NCI-H446 treated with DMSO at 0.1 percent for 48 hours (cell line): ENCODE measurements around the gene MTA2.

Source experiments
- DNase-seq: peaks from one replicate; lab custom pipeline; 2025; lab: John Stamatoyannopoulos, UW

The MTA2 gene

DNA sequence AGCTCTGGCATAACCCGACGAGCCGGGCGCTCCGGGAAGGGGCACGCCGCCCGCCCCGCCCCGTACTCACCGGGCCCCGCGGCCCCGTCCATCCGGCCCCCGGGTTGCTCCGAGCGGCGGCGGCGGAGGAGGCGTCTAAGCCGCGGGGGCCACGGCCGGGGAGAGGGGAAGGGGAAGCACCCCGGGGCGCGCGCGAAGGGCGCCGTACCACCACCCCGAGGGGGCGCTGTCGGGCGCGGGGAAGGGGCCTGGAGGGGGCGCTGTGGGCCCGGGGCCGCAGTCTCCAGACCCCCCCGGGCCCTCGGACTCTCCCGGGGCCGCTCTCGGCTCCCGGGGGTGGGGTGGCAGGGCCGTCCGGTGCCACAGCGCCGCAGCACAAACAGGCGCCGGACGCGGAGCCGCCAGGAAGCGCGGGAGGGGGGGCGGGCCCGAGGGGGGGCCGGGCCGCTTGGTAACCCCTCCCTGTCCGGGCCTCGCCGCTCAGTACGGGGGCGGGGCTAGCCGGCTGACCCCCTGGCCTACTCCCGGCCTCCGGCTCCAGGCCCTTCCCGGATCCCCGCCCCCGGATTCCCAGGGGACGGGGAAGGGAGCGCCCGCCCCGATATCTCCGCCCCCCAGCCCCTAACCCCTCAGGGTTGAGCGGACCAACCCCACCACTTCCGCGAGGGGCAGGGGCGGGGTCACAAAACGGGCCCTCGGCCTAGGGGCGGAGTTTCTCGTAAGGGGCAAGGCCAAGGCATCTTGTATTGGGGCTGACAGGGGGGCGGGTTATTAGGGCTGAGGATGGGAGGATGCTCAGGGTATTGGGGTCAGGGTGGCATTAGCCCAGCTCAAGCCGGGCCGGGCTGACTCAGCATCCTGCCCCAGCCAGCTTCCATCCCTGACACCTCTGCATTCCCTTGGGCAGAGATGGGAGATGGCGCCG is 11.0 kb upstream of the MTA2 start, which contains the start of the genes EML3 and ROM1:
TSS of gene EML3 (minus strand) at position 410 of the 925 bp plus-strand sequence. CDS start at position 92, 318 bp downstream.
TSS of gene ROM1 (plus strand) at position 892 of the 925 bp plus-strand sequence. CDS start at position 917, 25 bp downstream.
- DNase-seq = peak; percentile 57

DNA sequence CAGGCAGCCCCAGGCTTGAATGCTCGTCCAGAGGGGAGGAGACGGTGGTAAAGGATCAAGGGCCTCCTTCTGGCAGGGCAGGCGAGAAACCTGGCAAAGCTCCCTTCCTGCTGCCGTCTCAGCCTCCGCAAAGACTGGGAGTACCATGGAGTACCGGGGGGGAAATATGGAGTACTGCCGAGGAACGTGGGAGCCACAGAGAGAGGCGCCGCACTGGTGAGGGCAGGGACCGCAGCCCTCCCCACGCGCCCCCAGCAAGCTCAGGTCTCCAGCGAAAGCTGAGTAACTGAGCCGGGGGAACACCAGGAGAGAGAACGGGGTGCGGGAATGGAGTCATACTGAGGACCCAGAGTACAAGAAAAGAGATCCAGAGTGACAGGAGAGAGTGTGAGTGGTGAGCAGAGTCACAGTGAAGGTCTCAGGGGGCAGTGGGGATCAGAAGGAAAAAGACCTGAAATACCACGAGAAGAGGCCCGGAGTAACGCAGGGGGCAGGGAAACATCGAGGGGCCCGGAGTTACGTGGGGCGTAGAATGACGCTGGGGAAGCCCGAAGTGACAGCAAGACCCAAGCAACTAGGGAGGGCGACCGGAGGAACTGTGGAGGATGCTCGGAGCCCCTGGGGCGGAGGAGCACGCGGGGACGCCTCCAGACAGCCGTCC is 10.2 kb upstream of the MTA2 start:
- DNase-seq = peak; percentile 15

DNA sequence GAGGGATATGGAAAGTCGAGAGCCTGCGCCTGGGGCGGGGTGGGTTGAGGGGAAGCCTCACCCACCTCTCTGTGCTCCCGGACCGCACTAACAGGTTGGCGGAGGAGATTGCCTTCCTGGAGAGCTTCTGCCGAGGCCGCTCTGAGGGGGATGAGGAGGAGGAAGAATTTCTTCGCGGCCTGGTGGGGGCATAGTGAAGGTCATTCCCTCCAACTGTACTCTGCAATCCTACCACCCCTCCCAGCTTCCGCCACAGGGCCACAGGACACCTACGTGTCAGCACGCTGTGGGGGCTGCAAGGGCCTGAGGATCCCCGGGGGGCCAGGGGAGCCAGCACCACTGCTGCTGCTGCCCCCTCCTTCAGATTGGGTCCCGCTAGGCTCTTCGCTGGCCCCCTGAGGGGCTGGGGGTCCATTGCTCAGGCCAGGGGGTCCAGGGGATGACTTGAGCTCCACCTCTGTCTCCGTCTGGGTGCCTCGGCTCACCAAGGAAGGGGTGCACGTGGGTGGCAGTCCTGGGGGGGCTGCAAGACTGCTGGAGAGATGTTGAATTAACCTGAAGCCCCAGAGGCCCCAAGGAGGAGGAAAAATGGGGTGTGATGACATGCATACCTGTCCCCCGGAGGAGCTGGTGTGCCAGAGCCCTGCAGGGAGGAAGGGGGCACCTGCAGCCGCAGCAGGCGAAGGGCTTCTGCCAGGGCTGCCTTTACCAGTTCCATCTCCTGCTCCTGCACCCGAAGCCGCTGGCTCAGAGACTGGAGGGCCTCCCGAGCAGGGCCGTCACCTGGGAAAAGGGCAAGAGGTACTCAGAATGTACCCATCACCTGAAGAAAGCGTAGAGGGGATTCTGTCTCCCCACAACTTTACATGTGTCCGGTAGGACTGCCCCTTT is 9.4 kb upstream of the MTA2 start:
- no peak for DNase-seq

GRCh38 chr11:62610403-62610802 is 8.7 kb upstream of the MTA2 start:
- no peak for DNase-seq

- no peak for DNase-seq
Observed at GRCh38 chr11:62608776-62609175, 7.1 kb upstream of the MTA2 start.

GRCh38 chr11:62607714-62608113 is 6.0 kb upstream of the MTA2 start:
- no peak for DNase-seq

DNA sequence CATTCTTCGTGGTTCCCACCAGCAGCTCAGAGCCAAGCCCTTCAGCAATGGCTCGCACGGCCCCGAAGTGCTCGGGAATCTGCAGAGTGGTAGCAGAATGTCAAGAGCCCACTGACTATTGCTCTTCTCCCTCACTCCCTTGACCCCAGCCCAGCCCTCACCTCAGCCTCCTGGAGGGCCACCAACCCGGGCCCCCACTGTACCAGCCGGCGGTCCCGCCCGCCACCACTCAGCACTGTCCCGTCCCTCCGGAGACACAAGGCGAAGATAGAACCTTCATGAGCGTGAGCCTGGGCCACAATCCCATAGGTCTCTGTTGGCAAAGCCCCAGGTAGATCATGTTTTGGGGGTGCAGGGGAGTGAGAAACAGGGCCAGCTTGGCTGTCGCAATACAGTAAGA is 4.2 kb upstream of the MTA2 start:
- no peak for DNase-seq

DNA sequence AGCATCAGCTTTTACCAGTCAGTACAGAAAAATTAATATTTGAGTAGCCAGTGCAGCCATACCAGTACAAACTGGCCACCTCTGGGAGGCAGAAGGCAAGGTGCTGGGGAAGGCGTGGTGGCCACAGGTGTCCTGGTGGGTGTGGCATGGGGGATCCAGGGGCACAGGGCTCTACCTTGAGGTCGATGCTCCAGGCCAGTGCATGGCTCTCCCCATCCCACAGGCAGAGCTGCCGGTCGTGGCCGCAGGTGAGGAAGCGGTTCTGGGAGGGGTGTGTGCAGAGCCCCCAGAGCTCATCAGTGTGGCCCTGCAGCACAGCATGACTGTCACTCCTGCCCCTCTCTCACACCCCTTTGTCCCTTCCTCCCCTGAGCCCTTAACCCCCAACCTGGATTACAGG is 3.8 kb upstream of the MTA2 start:
- no peak for DNase-seq

- no peak for DNase-seq
Observed at GRCh38 chr11:62604460-62605120, 2.9 kb upstream of the MTA2 start.

DNA sequence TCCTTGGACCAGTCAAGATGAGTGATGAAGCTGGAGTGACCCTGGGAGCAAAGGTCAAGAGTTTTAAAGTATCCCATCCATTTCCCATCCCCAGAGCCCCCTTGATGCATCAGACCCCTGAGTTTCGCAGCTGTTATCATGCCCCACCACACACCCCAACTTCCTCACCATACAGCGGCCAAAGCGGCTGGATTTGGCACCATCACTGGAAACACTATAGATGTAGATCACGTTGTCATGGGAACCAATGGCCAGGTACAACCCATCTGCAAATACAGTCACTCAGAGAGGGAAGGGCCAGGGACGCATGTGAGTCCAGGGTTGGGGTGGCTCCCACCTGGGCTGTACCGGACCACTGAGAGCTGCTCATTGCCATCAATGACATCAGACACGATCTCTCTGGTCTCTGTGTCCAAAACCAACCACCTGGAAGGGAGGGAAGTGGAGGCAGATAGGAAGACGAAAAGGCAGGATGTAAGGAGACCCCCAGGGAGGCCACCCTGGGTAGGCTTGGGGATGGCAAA is 2.2 kb upstream of the MTA2 start:
- no peak for DNase-seq

DNA sequence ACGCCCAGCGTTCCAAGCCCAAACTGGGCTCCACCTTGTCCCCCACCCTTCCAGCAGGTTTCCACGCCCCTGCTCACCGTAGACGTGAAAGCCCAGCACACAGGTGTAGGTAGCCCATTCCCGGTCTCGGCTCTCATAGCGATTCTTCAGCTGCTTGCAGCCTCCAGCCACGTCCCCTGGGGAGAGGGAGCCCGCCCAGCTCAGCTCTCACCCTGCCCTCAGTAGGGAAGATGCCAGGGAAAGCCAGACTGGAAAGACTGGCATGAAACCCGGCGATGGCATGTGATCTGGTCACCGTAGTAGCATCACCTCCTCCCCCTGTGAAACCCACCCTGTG is 1.4 kb upstream of the MTA2 start:
- no peak for DNase-seq

DNA sequence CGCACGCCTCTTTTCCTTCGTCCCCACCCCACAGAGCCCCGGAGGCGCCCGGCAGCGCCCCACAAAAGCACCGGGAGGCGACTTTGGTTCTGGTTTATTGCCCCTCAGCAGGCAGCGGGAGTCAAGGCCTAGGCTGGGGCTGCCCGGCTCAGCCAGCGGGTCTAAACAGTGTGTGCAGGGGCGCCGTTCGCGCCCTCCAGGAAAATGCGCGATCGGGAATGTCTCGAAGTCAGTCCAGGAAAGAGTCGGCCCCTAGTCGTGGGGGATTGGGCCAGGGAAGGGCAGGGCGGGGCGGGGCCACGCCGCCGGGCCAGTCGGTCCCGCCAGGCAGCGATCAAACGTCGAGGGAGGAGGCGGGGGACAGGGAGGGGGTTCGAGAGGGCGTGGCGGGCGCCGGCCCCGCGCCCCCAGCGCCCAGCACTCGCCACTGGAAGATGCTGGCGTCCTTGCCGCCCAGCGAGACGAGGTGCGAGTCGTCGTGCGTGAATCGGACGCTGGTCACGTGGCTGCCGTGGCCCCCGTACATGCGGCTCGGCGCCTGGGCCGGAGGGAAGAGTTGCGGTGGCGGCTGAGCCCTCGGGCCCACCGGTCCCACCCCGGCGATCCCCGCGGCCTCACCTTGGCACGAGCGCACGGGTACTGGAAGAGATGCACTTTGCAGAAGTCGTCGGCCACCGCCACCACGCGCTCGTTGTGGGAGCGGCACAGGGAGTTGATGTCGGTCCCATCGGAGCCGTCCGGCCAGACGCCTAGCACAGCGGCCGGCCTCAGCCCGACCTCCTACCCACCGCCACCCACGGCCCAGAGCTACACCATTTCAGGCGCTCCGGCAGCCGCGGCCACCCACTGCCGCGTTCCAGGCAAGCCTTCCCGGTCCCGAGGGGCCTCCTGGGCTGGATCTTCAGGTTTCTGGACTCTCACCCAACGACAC is 741 bp upstream of the MTA2 start:
- peak; percentile 37 for DNase-seq

GRCh38 chr11:62601122-62601371 is 618 bp downstream of the MTA2 start:
- DNase-seq = no peak

GRCh38 chr11:62600367-62601121 is 1.1 kb downstream of the MTA2 start:
- no peak for DNase-seq

DNA sequence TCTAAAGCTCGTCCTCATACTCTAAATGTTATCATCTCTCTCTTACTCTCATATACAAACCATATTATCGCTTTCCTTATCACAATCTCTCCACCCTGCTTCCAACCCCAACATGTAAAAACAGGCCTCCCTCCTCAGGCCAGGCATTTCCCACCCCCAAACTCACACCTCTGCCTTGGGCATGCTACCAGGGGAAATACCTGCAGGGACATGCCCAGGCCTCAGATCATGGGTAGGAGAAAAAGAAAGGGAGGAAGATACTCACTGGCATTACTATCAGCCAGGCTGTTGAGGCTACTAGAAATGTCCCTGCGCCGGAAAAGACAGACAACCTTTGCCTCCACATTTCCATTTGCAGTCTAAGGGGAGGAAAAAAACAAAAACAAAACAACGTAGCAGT is 1.8 kb downstream of the MTA2 start:
- no peak for DNase-seq

DNA sequence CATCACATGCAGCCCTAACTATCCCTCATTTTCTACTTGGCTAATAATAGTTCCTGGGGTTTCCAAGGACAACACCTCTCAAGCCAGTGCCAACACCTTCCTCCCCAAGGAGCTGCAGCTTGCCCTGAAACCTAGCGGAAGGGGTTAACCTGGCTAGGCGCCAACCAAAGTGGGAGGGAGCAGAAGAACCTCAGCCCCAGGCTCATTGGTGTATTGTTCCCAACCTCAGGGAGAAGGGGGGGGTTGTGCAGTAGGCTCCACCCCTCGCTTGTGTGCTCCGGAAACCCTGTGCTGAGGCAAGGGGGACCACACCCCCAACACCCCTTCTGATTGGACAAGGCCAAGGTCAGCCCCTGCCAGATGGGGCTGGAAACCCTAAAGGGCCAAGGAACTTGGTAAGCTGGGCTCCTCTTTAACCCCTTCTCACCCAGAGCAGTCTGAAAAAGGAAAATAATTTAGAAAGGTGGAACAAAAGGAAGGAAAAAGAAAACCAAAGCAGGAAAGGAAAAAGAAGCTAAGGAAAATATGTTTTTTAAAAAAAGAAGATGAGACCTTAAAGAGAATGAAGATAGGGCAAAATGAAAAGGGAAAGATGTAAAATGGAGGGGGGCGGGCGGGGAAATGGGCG is 2.5 kb downstream of the MTA2 start:
- DNase-seq = peak; percentile 95

GRCh38 chr11:62595124-62595523 is 6.5 kb downstream of the MTA2 start:
- no peak for DNase-seq

- no peak for DNase-seq
Observed at GRCh38 chr11:62593434-62594044, 8.1 kb downstream of the MTA2 start.

DNA sequence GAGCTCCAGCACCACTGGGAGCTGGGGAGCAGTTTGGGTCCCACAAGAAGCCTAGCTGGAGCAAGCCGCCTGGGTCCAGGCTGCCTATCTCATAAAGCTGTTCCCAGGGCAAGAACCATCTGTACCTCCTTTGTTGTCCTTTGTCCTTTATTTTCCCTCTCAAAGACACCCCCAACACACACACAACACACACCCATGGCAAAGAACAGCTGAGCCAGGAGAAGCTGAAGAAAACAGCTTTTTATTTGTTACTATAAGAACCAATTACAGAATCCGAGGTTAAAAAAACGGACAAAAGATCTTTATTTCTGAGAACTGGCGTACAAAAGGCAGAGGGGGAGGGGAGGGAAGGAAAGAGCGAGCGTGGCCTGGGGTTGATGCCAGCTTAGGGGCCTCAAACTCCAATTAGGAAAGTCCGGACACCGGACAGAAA is 8.7 kb downstream of the MTA2 start:
- DNase-seq = no peak
